ENCODE data around the gene DPH5.
A peak's percentile ranks its signal among the peaks of the same experiment; 100 is the strongest.
"Not testable (repeated sequence)": the region's sequence is repeated elsewhere in the genome, so short reads cannot be mapped to it uniquely, and the experiment has no call there.

DPH5 gene

DNA sequence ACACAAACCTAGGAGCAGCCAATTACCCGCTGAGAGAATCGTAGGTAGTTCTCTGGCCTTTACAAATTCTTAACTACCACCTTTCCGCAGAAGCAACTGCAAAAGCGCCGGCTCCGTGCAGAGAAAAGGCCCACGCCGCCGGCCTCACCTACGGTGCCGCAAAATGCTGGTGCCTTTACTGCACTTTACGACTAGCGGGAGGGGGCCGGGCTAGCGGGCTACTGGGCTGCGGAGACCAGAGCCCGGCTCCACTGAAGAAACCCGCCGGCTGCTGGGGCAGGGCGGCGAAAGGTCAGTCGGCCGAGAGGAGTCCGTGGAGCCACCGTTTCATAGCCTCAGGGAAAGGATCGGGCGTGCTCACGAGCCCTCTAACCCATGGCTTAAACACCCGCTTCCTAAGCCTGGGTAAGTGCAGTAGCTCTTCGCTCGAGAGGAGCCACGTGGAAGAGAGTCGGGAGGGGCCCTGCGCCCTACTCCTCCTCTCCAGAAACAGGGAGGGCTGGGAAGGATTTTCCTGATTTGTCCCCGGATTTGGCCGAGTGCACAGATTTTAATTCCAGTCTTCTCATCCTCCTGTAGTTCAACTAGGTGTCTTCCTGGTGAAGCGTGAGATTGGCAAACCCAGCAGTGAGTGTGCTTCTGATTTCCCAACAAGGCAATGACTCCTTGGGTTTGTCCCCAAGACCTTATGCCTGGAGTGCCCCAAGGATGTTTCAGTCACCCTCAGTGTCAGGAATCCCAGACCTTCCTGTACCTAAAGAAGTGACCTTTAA is at the start of gene DPH5:
DPH5 (minus strand) TSS at position 128 of the 773 bp plus-strand sequence. CDS start 341 bp downstream, outside the sequence.
- no peak for TF ChIP-seq CTCF (conservative IDR thresholded peaks at IDR 0.05)
- peak within 1 kb of the TSS; percentile 80 for H3K27ac ChIP-seq

GRCh38 chr1:101073836-101074235 is 48.3 kb upstream of the DPH5 start:
- no peak for TF ChIP-seq CTCF (conservative IDR thresholded peaks at IDR 0.05)
- no peak overlapping the region for H3K27ac ChIP-seq

DNA sequence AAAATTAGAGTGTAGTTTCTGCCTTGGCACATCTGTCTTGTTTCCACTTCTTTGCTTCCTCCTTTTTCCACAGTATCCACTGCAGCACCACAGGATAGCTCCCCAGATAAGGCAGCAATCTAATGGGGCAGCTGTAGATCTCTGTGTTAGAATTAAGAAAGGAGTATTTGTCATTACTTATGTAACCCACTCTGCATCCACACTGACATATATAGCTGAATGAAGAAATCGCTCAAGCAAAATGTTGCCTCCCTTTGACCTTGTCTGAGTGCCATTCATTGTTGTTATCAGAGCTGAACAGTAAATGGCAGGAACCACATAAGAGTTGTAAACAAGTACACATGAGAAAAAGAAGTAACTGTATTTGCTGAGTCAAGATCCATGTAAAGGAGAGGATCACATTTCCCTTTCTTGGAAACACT is 45.9 kb upstream of the DPH5 start:
- no peak overlapping the region for H3K27ac ChIP-seq
- TF ChIP-seq CTCF (conservative IDR thresholded peaks at IDR 0.05): no peak

- H3K27ac ChIP-seq: no peak overlapping the region
- no peak for TF ChIP-seq CTCF (conservative IDR thresholded peaks at IDR 0.05)
Observed at GRCh38 chr1:101069158-101069557, 43.6 kb upstream of the DPH5 start.

DNA sequence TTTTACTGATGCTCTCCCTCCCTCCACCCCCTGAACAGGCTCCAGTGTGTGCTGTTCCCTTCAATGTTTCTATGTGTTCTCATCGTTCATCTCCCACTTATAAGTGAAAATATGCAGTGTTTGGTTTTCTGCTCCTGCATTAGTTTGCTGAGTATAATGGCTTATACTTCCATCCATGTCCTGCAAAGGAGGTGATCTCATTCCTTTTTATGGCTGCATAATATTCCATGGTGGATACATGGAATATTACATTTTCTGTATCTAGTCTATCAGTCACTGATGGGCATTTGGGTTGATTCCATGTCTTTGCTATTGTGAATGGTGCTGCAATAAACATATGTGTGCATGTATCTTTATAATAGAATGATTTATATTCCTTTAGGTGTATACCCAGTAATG is 41.4 kb upstream of the DPH5 start:
- H3K27ac ChIP-seq: not testable (repeated sequence)

- TF ChIP-seq CTCF (conservative IDR thresholded peaks at IDR 0.05): no peak
- no peak overlapping the region for H3K27ac ChIP-seq
Observed at GRCh38 chr1:101066260-101066936, 40.8 kb upstream of the DPH5 start.

DNA sequence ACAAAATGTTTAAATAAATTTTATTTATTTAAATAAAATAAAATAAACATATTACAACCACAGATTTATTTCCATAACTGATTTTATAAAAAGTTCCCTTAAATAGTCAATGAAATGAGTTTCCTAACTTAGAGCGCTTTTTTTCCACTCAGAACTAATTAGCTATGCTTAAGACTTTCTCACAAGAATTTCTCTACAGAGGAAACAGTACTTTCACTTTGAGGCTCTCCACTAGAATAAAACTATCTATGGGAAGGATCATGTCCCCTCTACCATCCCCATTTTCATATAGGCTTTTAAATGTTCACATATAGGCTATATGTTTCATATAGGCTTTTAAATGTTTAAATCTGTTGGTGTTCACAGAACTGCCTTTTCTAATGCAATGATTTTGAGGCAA is 40.0 kb upstream of the DPH5 start:
- TF ChIP-seq CTCF (conservative IDR thresholded peaks at IDR 0.05): no peak
- no peak overlapping the region for H3K27ac ChIP-seq

DNA sequence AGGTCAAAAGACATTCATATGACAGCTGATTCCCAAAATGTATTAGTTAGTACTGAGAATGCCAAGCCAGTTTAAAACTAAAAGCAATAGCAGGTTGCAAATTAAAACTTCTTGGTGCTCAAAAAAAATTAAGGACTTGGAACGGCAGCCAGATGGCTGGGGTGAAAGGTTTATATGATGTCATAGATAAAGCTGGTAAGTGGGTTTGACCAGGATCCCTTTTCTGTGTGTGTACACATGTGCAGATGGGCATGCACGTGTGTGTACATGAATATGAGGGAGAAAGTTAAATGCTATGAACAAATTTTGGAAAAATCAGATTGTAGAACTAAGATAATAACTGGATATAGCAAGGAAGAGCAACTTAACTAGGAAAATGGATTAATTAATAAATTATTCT is 39.1 kb upstream of the DPH5 start:
- H3K27ac ChIP-seq: no peak overlapping the region
- TF ChIP-seq CTCF (conservative IDR thresholded peaks at IDR 0.05): no peak

Data from VCaP (cell line).